H9 (cell line): Measurements from ENCODE around the gene SRGAP3. TPM values are rescaled to one million over a fixed set of nuclear protein-coding genes. Genes with fewer than 3 reads are reported as not detected.

Experiments used
- DNase-seq: peaks from one replicate; pipeline ENCODE4 v3.0.0-alpha.2; 2017
- H2AFZ ChIP-seq: one replicate; pipeline ENCODE4 v1.6.1; 2013; ENCODE audit warnings: mild to moderate bottlenecking, low read length, control low read depth, moderate library complexity
- H2AK5ac ChIP-seq: 2 replicates; pipeline ENCODE4 v1.6.1; 2013; ENCODE audit warnings: low read length, control low read depth, mixed read lengths; ENCODE audit not compliant: insufficient read length
- H2BK120ac ChIP-seq: one replicate; pipeline ENCODE4 v1.6.1; 2013; ENCODE audit warnings: low read depth, mild to moderate bottlenecking, low read length, control low read depth, inconsistent platforms; ENCODE audit not compliant: poor library complexity, severe bottlenecking
- H2BK12ac ChIP-seq: 2 replicates; pipeline ENCODE4 v1.6.1; 2013; ENCODE audit warnings: low read length, control low read depth, mixed read lengths, low read depth; ENCODE audit not compliant: insufficient read length
- H2BK15ac ChIP-seq: 2 replicates; pipeline ENCODE4 v1.6.1; 2013; ENCODE audit warnings: low read depth, low read length, control low read depth
- H2BK20ac ChIP-seq: one replicate; pipeline ENCODE4 v1.6.1; 2013; ENCODE audit warnings: low read depth, mild to moderate bottlenecking, low read length, control low read depth, inconsistent platforms; ENCODE audit not compliant: poor library complexity, severe bottlenecking
- H2BK5ac ChIP-seq: 2 replicates; pipeline ENCODE4 v1.6.1; 2013; ENCODE audit warnings: low read length, control low read depth, mixed read lengths; ENCODE audit not compliant: insufficient read length
- H3K14ac ChIP-seq: 2 replicates; pipeline ENCODE4 v1.6.1; 2013; ENCODE audit warnings: low read length, control low read depth; ENCODE audit not compliant: insufficient read depth
- H3K18ac ChIP-seq: 2 replicates; pipeline ENCODE4 v1.6.1; 2013; ENCODE audit warnings: low read depth, mild to moderate bottlenecking, mixed read lengths, low read length, control low read depth; ENCODE audit not compliant: insufficient read length
- H3K23ac ChIP-seq: 2 replicates; pipeline ENCODE4 v1.6.1; 2013; ENCODE audit warnings: low read length, control low read depth, mixed read lengths, low read depth; ENCODE audit not compliant: insufficient read length
- H3K23me2 ChIP-seq: 2 replicates; pipeline ENCODE4 v1.6.1; 2013; ENCODE audit warnings: low read depth, mild to moderate bottlenecking, mixed read lengths, low read length, control low read depth; ENCODE audit not compliant: insufficient read length, poor library complexity, severe bottlenecking
- H3K27ac ChIP-seq: 2 replicates; pipeline ENCODE4 v1.5.1; 2013; ENCODE audit warnings: low read length, control low read depth, mixed read lengths, low read depth; ENCODE audit not compliant: insufficient read length
- H3K27me3 ChIP-seq: 2 replicates; pipeline ENCODE4 v1.6.1; 2013; ENCODE audit warnings: low read length, control low read depth, inconsistent platforms; ENCODE audit not compliant: insufficient read depth
- H3K4ac ChIP-seq: 2 replicates; pipeline ENCODE4 v1.6.1; 2013; ENCODE audit warnings: low read depth, mild to moderate bottlenecking, control low read depth, inconsistent platforms, low read length, moderate library complexity
- H3K4me1 ChIP-seq: 2 replicates; pipeline ENCODE4 v1.6.1; 2013; ENCODE audit warnings: low read length, control low read depth, inconsistent platforms; ENCODE audit not compliant: insufficient read depth
- H3K4me2 ChIP-seq: 2 replicates; pipeline ENCODE4 v1.6.1; 2013; ENCODE audit warnings: low read length, control low read depth, mixed read lengths; ENCODE audit not compliant: insufficient read length, insufficient read depth
- H3K56ac ChIP-seq: 2 replicates; pipeline ENCODE4 v1.6.1; 2013; ENCODE audit warnings: low read depth, mild to moderate bottlenecking, mixed read lengths, low read length, control low read depth; ENCODE audit not compliant: insufficient read length
- H3K79me1 ChIP-seq: 2 replicates; pipeline ENCODE4 v1.6.1; 2013; ENCODE audit warnings: low read depth, mild to moderate bottlenecking, moderate library complexity, low read length, control low read depth, inconsistent platforms; ENCODE audit not compliant: insufficient read depth, poor library complexity, severe bottlenecking
- H3K79me2 ChIP-seq: 2 replicates; pipeline ENCODE4 v1.6.1; 2013; ENCODE audit warnings: low read length, control low read depth, inconsistent platforms; ENCODE audit not compliant: insufficient read depth
- H3K9ac ChIP-seq: 2 replicates; pipeline ENCODE4 v1.6.1; 2013; ENCODE audit warnings: low read length, control low read depth, mixed read lengths; ENCODE audit not compliant: insufficient read length; ENCODE audit errors: extremely low read depth
- H3K9me3 ChIP-seq: one replicate; pipeline ENCODE4 v1.6.1; 2013; ENCODE audit warnings: low read depth, low read length, inconsistent platforms; ENCODE audit not compliant: control insufficient read depth
- H3T11ph ChIP-seq: one replicate; pipeline ENCODE4 v1.6.1; 2013; ENCODE audit warnings: mild to moderate bottlenecking, low read length, control low read depth, inconsistent platforms
- H4K20me1 ChIP-seq: one replicate; pipeline ENCODE4 v1.6.1; 2013; ENCODE audit not compliant: control insufficient read depth, insufficient read length, insufficient read depth
- H4K5ac ChIP-seq: 2 replicates; pipeline ENCODE4 v1.6.1; 2013; ENCODE audit warnings: low read depth, mild to moderate bottlenecking, mixed read lengths, low read length, control low read depth; ENCODE audit not compliant: insufficient read length
- H4K8ac ChIP-seq: replicated peaks from 2 replicates; pipeline ENCODE4 v1.6.1; 2013; ENCODE audit warnings: low read length, control low read depth, mixed read lengths, low read depth; ENCODE audit not compliant: insufficient read length
- H4K91ac ChIP-seq: 2 replicates; pipeline ENCODE4 v1.6.1; 2013; ENCODE audit warnings: low read depth, mild to moderate bottlenecking, moderate library complexity, mixed read lengths, low read length, control low read depth; ENCODE audit not compliant: insufficient read length
- H3K27ac Mint-ChIP-seq, 3 experiments: 2 replicates in 2 of 3; 3 replicates in 1 of 3; pipeline ENCODE4 v1.8.0; 2020 to 2021; ENCODE audit warnings: mixed read lengths in 3 of 3, mild to moderate bottlenecking in 1 of 3, moderate library complexity in 1 of 3
- H3K27me3 Mint-ChIP-seq: 2 replicates; pipeline ENCODE4 v1.8.0; 2021; ENCODE audit warnings: low read depth, mild to moderate bottlenecking, moderate library complexity, mixed read lengths
- H3K36me3 Mint-ChIP-seq, 3 experiments: 2 replicates in 2 of 3; 3 replicates in 1 of 3; pipeline ENCODE4 v1.8.0; 2020 to 2021; ENCODE audit warnings: low read depth in 3 of 3, mixed read lengths in 3 of 3; ENCODE audit not compliant: insufficient read depth in 1 of 3
- H3K4me1 Mint-ChIP-seq, 2 experiments: 2 replicates each; pipeline ENCODE4 v1.8.0; 2020; ENCODE audit warnings: mixed read lengths in 2 of 2
- H3K4me3 Mint-ChIP-seq, 2 experiments: 2 replicates in 1 of 2; 3 replicates in 1 of 2; pipeline ENCODE4 v1.8.0; 2020 to 2021; ENCODE audit warnings: mild to moderate bottlenecking in 2 of 2, mixed read lengths in 2 of 2, moderate library complexity in 1 of 2
- H3K9me3 Mint-ChIP-seq, 2 experiments: 2 replicates in 1 of 2; 3 replicates in 1 of 2; pipeline ENCODE4 v1.8.0; 2020; ENCODE audit warnings: mild to moderate bottlenecking in 2 of 2, mixed read lengths in 2 of 2, moderate library complexity in 1 of 2
- WGBS: extraction: QIAGEN DNeasy Blood & Tissue Kit; methylation state at CpG from one replicate; pipeline ENCODE4 v1.1.7; 2013; ENCODE audit warnings: missing lambda C conversion rate, low lambda C conversion rate, mixed read lengths; ENCODE audit not compliant: insufficient read length; ENCODE audit errors: extremely low coverage; 5-methylcytosine and 5-hydroxymethylcytosine counted together
- total RNA-seq: library from RNA; stranded (reverse); gene quantifications from 2 replicates; pipeline ENCODE4 v1.2.1, GENCODE V29; 2021
- TF ChIP-seq, protein P1 (sequence below): fragments of 200-600 bp; sonication (generic); conservative IDR thresholded peaks from 3 replicates; pipeline ENCODE4 v1.8.0; 2021; ENCODE audit warnings: antibody characterized with exemption, mild to moderate bottlenecking

SRGAP3 gene
- total RNA-seq, 1 experiment from 2014 or later: 3.4 TPM

DNA sequence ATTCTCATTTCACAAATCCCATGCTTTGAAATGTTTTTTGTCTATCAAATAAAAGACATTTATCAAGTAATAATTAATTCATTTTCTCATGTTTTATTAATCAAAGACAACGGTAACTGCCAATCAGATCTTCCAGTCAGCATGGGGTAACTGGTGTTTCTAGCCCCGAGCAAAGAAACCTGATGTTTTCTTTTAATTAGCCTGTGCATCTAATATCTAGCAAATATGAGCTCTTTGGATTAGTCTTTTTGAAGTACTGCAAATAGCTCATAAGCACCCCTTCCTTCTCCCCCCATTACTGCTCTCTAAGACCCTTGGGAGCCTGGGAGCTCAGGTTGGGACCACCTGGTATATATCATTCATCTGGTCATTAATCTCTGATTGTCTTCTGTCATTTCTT is 43.1 kb upstream of the SRGAP3 start:
- peaks cover 2 to 11% of the 10 kb centered on the region in 2 experiments; a peak in 2 of 5 replicates for H3K9me3 Mint-ChIP-seq
- Histone ChIP-seq H3T11ph (no peak overlapping the region), H3K56ac (no peak overlapping the region), H3K79me1 (no peaks in the 10 kb centered on the region), H2BK12ac (no peak overlapping the region), H3K23ac (no peak overlapping the region), H3K79me2 (no peaks in the 10 kb centered on the region; the same call in 1 of the 2 replicates), H2AK5ac (no peak overlapping the region), H3K14ac (no peak overlapping the region), H3K18ac (no peak overlapping the region), H4K5ac (no peak overlapping the region), H4K8ac (no peak overlapping the region), H4K20me1 (no peaks in the 10 kb centered on the region), H4K91ac (no peak overlapping the region), H3K4ac (no peak overlapping the region), H3K23me2 (no peaks in the 10 kb centered on the region), H3K9ac (no peak overlapping the region), H3K9me3 (no peaks in the 10 kb centered on the region), H2BK15ac (no peak overlapping the region), H3K4me1 (no peaks in the 10 kb centered on the region), H2BK5ac (no peak overlapping the region), H2BK120ac (no peak overlapping the region), H3K27me3 (no peaks in the 10 kb centered on the region), H3K27ac (no peak overlapping the region), H2BK20ac (no peak overlapping the region), H2AFZ (no peak overlapping the region), H3K4me2 (no peak overlapping the region)
- peaks cover 0 to 4% (median 0%) of the 10 kb centered on the region in 3 experiments; a peak in 2 of 7 replicates for H3K36me3 Mint-ChIP-seq
- peaks cover 7 to 14% of the 10 kb centered on the region in 2 experiments for H3K4me1 Mint-ChIP-seq
- no peak overlapping the region for H3K27ac Mint-ChIP-seq
- TF ChIP-seq, protein P1, sequence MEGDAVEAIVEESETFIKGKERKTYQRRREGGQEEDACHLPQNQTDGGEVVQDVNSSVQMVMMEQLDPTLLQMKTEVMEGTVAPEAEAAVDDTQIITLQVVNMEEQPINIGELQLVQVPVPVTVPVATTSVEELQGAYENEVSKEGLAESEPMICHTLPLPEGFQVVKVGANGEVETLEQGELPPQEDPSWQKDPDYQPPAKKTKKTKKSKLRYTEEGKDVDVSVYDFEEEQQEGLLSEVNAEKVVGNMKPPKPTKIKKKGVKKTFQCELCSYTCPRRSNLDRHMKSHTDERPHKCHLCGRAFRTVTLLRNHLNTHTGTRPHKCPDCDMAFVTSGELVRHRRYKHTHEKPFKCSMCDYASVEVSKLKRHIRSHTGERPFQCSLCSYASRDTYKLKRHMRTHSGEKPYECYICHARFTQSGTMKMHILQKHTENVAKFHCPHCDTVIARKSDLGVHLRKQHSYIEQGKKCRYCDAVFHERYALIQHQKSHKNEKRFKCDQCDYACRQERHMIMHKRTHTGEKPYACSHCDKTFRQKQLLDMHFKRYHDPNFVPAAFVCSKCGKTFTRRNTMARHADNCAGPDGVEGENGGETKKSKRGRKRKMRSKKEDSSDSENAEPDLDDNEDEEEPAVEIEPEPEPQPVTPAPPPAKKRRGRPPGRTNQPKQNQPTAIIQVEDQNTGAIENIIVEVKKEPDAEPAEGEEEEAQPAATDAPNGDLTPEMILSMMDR: no peak
- H3K4me3 Mint-ChIP-seq: no peak overlapping the region
- no CpG with 5 or more reads among the region's 2 CpGs for WGBS
- DNase-seq: no peak
- peaks cover 9% of the 10 kb centered on the region; the same call in 1 of the 2 replicates for H3K27me3 Mint-ChIP-seq
